Mononuclear cell (primary cell): ENCODE results near the gene CHD9NB. TPM values are rescaled to one million over a fixed set of nuclear protein-coding genes. Genes with fewer than 3 reads are reported as not detected.

Source experiments
- total RNA-seq: library from RNA; depleted of rRNA; stranded (reverse); fragments of >200 nt; gene quantifications from one replicate; pipeline ENCODE4 v1.2.3, GENCODE V29; 2012

The CHD9NB gene
- total RNA-seq, 1 donor = not detected

Other genes starting within 250 kb of the CHD9NB start
- 55.6 TPM for gene CHD9, start 2.1 kb upstream of the CHD9NB start, total RNA-seq